ENCODE data around the gene PHLDA1.

The PHLDA1 gene

DNA sequence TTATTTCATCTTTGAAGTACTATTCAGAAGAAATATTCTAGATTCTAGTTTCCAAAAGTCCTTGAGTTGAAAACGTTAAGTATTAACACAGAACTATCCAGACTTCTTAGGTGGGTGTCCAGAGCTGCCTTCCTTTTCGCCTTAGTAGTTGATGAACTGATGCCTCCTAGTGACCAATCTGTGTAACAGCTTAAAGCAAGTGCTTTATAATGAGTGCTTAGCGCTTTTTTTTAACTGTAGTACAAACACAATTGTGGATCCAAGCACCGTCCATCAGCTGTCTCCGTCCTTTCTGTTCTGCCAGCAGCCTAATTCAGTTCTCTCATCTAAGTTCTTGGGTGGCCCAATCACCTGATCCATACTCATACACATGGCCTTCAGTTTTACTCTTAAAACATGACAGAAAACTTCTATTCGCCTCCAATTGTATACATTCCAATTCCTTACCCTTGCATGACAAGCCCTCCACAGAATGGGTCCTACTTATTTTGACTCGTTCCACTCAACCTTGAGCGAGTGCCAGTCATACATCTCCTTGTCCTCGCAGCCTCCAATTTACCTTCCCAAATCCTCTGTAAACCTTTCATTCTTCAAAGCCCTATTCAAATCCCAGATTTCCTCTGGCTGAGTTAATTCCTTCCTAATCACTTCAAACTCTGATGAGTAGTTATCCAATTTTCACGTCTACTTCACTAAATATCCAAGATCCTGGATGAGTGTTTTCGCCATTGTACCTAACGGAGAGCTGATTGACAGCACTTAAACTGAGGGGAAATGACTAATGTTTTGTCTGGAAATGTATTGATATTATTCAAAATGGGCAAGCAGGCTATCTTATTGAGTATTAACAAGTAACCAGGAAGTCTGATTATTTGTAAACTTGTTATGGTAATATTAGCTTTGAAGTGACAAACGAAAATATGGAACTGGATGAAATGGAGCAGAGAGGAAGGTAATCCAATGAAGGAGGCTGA is 5.8 kb upstream of the PHLDA1 start:
- DNase-seq: peak; percentile 77

DNA sequence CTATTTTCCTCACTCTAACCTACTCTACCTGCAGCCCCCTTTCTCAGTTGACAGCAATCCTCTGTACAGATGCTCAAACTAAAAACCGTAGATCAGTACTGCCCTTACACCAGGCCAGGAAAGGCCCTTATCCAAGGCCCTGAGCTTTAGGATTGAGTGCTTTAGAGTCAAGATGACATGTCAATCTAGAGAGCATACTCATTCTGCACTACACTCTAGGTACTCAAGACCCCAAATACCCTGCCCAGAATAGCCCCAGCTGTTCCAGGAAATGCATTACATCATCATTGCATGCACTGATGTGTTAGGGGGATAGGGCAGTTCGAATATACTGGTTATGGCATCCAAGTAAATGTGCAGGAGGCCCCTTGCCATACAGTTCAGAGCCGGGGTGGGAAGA is 3.5 kb upstream of the PHLDA1 start:
- no peak for DNase-seq

DNA sequence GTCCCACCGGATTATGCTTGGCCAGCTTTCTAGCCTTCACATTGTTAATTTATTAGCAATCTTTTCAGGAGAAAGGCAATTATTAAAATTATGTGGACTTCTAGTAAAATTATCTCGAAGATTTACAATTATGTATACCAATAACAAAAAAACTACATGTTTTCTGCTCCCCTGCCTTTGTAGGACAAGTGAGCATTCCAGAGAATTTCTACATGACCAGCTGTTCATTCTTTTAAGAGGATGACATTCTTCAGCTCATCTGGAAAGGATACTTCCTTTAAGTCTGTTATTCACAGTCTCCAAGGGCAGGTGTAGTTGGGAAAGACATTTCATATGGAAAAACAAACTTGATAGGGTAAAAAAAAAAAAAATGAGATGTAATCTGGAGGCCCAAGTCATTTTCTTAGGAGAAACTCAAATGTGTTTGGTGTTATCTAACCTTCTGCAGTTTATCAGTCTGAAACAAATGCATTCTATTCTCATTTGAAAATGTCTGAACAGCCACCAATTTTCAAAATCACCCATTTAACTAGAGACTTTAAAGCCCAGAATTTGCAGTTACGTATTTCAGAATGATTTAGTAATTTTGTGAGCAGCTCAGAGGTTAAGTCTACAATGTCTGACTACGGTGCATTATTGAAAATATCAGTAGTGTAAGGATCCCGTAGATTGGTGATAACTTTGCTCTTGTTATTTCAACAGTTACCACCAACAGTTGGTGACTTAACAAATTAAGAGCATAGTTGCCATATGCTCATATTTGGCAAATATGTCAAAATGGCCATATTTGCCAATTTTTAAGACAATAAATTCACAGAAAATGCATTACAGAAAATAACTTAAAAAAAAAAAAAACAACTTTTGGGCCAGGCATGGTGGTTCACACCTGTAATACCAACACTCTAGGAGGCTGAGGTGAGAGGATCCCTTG is 1.8 kb upstream of the PHLDA1 start:
- no peak for DNase-seq

DNA sequence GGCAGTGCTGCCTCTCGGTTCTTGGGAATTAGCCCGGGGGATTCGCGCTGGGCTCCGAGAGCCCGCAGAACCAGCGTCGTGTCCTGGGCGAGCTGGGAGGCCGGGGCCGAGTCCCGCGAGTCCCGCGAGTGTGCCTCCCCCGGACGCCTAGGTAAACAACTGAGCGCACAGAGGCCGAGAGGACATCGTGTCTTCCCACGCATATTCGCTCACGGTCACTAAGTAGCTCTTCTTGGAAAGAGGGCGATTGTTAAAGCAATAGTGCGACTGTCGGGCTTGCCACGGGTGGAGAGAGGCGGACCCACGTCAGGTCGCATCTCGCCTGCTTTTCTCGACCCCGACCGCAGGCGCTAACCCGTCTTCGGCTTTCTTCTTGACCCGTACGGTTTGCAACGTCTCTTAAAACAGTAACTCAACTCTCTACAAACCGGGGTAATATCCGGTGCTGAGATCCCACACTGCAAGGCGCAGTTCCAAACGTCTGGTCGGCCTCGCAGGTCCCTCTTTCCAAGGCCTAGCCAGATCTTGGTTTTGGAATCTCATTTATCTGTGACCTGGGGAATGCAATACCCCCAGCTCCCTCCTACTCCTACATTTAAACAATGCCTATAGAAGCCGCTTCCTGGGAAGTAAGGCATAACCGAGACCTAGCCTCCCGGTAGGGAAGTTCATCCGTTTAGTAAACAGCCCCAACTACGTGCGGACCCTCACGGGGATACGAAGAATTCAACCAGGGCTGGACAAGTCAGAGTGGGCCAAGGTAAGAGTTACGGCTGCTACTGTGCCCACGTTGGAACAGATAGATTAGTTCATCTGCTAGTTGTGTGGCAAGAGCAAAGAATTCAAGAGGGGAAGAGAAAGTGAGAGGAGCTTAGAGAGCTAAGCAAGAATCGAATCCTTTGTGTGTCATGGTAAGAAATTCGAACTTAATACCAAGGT is 736 bp upstream of the PHLDA1 start:
- DNase-seq: no peak

DNA sequence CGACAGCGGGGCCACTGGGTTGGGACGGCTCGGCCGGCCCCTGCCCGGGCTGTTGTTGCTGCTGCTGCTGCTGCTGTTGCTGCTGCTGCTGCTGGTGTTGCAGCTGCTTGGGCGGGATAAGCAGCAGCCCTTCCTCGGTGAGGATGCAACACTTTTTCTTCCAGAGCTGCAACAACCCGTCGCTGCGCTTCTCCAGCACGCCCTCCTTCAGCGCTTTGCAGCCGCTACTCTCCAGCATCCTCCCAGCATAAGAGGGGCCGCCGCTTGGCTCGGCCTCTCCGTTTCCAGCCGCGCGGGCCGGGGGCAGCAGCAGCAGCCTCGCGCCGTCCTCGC is 529 bp downstream of the PHLDA1 start:
- DNase-seq: no peak

DNA sequence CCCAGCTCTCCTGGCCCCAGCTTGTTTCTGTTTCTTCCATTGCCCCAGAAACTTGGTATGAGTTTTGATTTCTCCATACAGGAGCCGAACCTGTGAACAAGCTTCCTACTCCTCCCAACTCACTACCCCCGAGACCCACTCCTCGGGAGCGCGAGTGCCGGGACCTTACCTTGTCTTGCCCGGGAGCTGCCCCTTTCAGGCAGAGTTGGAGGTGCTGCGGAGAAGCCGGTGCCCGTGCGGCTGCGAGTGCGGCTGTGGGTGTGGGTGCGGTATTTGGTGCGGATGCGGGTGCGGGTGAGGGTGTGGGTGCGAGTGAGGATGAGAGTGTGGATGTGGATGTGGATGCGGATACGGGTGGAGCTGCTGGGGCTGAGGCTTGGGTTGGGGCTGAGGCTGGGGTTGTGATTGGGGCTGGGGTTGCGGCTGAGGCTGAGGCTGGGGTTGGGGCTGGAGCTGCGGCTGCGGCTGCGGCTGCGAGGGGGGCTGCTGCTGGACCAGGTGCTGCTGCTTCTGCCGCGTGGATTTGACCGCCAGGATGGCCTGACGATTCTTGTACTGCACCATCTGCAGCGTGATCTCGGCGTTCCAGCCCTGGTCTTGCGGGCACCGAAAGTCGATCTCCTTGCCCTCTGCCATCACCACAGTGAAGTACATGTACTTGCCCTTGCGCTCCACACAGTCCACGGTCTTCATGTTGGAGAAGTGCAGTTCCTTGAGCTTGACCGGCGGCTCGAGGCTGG is 1.1 kb downstream of the PHLDA1 start:
- DNase-seq: no peak

DNA sequence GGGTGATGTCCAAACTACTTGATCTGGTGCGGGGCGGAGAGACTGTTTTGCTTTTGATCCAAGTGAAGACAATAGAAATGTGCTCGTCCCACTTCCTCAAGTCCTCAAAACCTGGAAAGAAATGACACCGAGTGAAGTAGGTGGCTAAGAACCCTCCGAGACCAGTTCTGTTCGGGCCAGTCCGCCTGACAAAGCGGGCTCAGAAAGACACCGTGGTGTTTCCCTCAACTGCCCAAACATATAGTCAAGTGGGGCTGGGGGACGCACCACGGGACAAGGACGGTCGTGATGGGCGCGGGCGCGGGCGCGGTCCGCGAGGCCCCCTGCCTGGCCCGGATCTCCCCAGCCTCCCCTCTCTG is 1.6 kb downstream of the PHLDA1 start:
- no peak for DNase-seq

DNA sequence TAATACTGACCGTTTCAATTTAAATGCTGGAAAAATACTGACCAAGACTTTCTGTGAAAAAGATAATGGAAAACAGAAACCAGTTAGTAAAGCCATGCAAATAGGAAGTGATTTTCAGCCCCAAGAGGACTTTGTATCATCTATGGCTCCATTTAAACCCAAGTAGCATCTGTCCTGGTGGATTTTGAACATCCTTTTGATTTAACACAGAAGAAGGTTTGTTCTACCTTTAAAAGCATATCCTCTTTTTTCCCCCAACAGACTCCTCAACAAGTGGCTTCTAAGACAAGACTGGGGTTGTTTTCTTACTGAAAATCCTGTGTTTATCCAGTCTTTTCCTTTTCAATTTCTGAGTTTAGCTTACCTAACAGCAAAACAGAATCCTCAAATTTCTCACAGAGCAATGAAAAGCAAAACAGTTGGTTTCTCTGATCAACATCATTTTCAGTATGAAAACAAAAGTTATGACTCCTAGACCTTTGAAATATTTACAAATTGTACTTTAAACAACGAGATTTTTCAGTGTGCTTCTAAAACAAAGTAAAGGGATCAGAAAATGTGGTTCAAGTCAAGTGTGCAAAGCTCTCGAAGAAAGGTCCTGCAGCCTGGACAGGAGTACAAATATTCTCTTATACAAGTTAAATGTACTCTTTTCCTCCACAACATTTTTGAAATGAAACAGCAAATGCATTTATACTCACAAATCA is 2.9 kb downstream of the PHLDA1 start:
- DNase-seq: no peak

DNA sequence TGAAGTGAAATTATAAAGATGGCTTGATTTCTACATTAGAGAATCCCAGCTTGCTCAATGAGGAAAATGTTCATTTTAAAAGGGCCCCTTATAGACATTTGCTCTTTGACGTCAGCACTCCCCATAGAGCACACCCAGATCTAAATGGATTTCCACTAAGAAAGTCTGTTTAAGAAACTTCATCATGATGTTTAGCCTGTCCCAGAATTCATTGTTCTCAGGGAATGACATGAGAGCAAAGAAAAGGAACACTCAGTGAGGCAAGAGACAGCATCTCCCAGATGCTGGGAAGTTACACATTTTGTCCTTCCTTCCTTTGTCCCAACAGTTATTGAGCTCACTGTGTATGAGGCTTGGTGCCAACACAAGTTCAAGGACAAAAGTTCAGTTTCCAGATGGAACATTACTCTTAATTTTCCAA is 4.9 kb downstream of the PHLDA1 start:
- DNase-seq: no peak

DNA sequence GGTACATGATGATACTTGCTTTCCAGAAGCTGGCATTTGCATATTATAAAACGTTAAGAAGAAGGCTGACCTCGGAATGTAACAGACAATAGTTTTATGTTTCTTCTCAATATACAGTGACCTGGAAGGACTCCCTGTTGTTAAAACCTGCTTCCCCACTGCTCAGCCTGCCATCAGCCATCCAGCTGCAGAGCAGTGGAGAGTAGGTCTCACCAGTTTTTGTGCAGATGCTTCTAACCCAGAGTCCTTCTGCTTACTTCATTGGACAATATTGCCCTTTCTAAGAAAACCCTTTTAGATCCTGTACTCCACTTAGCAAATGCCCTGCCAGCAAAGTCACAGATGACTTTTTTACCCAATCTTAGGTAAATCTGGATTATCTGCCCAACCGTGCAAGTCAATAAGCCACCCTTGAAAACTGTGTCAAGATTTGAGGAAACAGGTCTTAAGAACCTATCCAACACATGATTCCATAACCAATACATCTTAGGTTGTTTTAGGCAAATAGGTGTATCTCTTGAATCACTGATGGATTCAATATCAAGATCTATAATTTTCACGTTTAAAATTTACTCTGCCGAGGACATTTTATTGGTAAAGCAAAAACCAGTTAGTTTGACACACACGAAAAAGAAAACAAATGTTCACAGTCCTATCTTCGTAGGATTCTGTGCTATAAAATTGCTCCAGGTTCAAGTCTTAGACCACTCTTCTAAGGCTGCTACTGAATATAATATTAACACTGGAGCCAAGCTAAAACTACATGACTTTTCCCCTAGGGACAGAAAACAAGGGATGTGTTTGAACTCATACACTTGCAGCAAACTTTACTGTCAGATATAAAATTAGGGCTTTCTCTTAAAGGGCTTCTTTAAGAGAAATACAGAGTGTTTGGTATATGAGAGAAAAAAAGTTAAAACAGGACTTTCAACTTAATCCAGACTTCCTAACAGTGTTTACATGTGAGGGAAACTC is 5.7 kb downstream of the PHLDA1 start:
- DNase-seq: no peak

DNA sequence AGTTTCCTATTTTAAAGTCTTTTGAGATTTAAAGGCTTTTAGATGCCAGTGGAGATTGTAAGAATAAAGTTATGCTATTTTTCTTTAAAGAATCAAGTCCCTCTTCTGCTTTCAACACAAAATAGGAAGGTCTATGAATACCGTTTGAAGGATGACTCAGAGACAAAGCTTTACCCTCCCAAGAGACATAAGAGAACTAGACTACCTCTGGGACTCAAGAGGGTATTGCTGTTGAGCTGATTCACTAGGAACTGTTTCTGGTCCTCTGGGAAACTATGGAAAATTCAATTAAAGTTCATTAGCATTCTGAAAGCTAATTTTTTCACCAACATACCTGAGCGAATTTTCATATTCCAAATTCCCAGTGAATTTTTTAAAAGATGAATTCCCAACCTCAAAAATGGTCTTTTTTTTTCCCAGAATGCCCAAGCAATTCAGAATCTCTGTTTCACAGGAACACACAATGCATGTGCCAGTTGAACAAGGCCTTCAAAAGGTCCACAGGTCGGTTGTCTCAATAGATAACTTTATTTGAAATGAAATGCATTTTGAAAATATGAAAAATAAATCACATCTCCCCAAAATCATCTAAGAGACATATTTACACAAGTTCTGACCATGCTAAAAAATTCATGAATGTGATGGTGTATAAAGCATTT is 6.5 kb downstream of the PHLDA1 start:
- no peak for DNase-seq

DNA sequence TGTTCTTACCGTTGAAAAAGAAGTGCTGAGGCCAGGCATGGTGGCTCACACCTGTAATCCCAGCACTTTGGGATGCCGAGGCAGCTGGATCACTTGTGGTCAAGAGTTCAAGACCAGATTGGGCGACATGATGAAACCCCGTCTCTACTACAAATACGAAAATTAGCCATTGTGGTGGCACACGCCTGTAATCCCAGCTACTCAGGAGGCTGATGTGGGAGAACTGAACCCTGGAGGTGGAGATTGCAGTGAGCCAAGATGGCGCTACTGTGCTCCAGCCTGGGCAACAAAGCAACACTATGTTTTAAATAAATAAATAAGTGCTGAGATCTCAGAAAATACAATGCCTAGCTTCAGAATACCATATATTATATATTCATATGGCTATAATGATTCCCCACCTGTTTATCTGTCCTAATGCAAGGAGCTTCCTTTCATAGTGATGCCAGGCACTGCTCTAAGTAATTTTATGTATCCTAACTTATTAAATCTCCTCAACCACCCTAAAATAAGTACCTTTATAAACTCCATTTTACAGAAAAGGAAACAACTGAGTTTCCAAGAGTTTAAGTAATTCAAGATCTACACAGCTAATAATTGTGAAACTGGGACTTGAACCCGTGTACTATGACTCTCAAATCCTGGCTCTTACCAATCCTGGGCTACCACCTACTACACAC is 7.3 kb downstream of the PHLDA1 start:
- no peak for DNase-seq

DNA sequence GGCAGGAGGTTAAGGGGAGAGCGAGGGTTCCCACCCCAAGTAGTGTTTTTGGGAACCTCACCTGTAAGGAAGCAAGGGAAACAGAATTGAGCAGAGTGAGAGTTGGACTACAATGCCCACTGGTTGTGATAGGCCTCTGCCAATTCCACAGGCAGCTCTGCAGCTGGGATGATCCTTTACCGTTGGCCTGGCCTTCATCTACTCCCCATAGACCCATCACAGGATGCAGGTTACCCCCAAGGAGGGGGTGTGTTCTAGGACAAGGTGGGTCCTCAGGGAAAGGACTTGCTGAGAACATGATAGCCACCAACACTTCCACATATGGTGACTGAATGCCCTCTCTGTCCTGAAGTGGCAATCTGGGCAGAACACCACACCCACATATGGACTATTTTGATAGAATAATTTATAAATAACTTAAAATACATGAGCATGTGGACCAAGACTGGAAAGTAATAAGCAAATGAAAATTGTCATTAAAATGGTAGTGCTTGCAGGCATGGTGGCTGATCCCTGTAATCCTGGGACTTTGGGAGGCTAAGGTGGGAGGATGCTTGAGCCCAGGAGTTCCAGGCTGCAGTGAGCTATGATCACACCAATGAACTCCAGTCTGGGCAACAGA is 8.4 kb downstream of the PHLDA1 start:
- no peak for DNase-seq

DNA sequence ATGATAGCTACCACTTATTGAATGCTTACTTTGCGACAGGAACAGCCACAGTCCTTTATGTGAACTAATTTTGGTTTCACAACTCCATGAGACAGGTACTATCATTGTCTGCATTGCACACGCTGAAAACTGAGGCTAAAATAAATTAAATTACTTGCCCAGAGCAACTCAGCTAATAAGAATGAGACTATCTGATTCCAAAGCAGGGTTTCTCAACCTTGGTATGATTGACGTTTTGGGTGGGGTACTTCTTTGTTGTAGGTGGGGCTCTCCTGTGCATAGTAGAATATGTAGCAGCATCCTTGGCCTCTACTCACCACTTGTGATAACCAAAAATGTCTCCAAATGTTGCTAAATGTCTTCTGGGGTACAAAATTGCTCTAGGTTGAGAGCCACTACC is 9.1 kb downstream of the PHLDA1 start:
- DNase-seq: no peak

DNA sequence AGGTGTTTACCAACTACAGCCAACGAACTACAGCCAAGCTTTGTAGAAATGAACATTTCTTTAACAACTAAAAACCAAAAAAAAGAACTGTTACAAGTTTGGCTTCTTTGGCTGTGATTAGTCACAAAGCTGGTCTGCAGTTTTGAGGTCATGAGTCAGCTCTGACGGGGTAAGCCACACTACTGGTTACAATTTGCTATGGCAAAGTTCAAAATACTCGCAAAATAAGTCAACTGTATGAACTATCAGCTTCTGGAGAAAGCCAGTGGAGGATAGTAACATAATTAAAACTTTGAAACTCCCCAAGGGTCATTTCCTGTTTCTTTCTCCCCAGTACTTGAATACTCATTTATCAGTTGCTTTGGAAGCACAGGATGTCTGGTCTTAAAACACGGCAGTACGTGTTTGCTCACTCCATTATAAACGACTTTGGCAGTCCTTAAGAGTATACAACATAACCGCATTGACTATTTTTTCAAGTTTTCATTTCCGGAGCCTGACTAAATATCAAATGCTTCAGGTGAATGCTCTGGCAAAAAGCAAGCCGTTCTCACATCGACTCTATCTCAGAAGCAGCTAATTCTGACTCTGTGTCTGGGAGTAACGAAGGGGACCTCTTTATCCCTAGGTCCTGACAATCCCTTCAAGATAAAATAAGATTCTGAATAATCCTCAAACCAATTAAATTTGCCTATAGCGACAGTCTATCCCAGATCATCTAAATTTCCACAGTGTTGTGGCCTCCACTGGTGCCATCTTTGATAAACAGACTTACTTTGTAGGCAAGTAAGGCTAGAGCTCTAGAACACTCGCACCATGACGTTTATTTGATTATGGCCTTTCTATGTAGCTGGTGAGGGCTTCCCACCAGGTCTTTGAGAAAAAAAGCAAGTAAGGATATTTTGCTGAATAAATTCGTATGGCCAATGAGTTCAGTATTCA is 10.6 kb downstream of the PHLDA1 start:
- no peak for DNase-seq

DNA sequence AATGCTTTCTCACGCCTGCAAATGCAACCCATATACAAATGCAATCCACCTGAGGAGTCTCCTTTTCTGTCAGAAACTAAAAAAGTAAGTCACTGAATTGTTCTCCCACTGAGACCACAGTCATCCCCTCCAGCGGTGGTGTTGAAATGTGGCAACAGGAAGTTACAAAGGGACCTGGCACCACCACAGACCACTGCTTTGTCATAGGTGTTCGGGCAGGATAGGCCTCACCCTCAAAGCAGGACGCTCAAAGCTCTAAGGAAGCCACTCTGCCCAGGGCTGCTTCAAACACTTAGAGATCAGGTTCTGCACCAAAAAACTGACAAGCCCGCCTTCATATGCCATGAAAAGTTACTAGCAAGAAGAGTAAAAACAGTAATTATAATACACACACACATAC is 11.3 kb downstream of the PHLDA1 start:
- DNase-seq: no peak

DNA sequence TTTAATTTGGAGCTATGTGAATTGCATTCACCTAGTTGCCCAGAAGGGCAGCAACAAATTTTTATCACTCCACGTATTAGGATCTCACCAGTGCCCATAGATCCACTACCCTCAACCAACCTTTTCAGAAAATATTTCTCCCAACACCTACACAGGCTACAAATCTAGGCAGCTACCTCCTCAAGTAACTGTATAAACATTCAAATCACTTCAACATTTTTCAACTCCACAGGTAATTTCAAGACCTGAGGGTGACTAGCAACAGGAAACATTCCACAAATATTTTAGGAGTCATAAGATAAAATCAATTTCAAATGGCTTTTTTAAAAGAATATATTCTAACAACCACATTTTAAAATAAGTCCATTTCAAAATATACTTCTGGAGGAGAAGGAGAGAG is 12.9 kb downstream of the PHLDA1 start:
- DNase-seq: no peak

Data from NCI-H1694 (cell line).